K562 (cell line): ENCODE measurements around the gene PRRT1. TPM values are rescaled to one million over a fixed set of nuclear protein-coding genes. Genes with fewer than 3 reads are reported as not detected.

Source experiments
- CTBP1 ChIP-seq: fragments of 450-650 bp; IDR thresholded peaks from 2 replicates; pipeline ENCODE4 v1.6.1; 2016; ENCODE audit warnings: borderline replicate concordance
- FOXP1 ChIP-seq: sonication (generic); formaldehyde crosslinking; IDR thresholded peaks from 2 replicates; pipeline ENCODE4 v1.8.0; 2022; ENCODE audit warnings: mild to moderate bottlenecking, missing genetic modification reagents
- LARP7 ChIP-seq: fragments of 450-650 bp; IDR thresholded peaks from 2 replicates; pipeline ENCODE4 v1.6.1; 2016
- MTA1 ChIP-seq: fragments of 450-650 bp; IDR thresholded peaks from 2 replicates; pipeline ENCODE4 v1.6.1; 2017; ENCODE audit warnings: borderline replicate concordance
- NFE2 ChIP-seq: IDR thresholded peaks from 2 replicates; pipeline ENCODE4 v1.6.1; 2014; ENCODE audit warnings: antibody characterized with exemption, low read depth
- PURB ChIP-seq: sonication (generic); formaldehyde crosslinking; IDR thresholded peaks from 2 replicates; pipeline ENCODE4 v1.9.0; 2021; ENCODE audit warnings: low read depth, mild to moderate bottlenecking, missing genetic modification reagents
- RUNX1 ChIP-seq: sonication (generic); IDR thresholded peaks from 2 replicates; pipeline ENCODE4 v1.6.1; 2016; ENCODE audit warnings: antibody characterized with exemption, low read depth
- ZNF224 ChIP-seq: sonication (generic); formaldehyde crosslinking; IDR thresholded peaks from 2 replicates; pipeline ENCODE4 v1.8.0; 2022; ENCODE audit warnings: mild to moderate bottlenecking, missing genetic modification reagents
- ZNF239 ChIP-seq: fragments of 250-450 bp; sonication (Bioruptor Pico); IDR thresholded peaks from 2 replicates; pipeline ENCODE4 v1.4.0; 2020; ENCODE audit warnings: mild to moderate bottlenecking
- ZNF507 ChIP-seq: conservative IDR thresholded peaks from 2 replicates; pipeline ENCODE4 v1.6.1; 2017; ENCODE audit warnings: missing genetic modification characterization, missing compliant biosample characterization
- ZSCAN29 ChIP-seq: fragments of 450-650 bp; IDR thresholded peaks from 2 replicates; pipeline ENCODE4 v1.6.1; 2017
- polyA plus RNA-seq, 8 experiments: library from polyadenylated mRNA; depleted of rRNA in 4 of 8; stranded (reverse) in 5 of 8; unstranded in 3 of 8; fragments of >200 nt; fragmentation: Nextera tagmentation in 2 of 8; fragmentation: Illumina TruSeq in 1 of 8; extraction: Ambion mirVana in 2 of 8; extraction: Trizol in 1 of 8; gene quantifications; 2 replicates each; pipeline versions ENCODE4 v1.2.1 to v1.2.3, GENCODE V29; 2011 to 2014; ENCODE audit warnings: inconsistent platforms in 1 of 8, missing spikeins in 1 of 8
- total RNA-seq, 7 experiments: library from RNA; depleted of rRNA in 6 of 7; stranded (reverse); fragments of >200 nt in 6 of 7; fragmentation: Illumina TruSeq in 2 of 7; extraction: Trizol in 2 of 7; gene quantifications; 2 replicates each; pipeline versions ENCODE4 v1.2.1 to v1.2.3, GENCODE V29; 2011 to 2021; ENCODE audit warnings: low replicate concordance in 1 of 7
- TF ChIP-seq, protein P1 (sequence below): fragments of 450-650 bp; formaldehyde crosslinking; IDR thresholded peaks from 2 replicates; pipeline ENCODE4 v1.4.0; 2020; ENCODE audit warnings: mild to moderate bottlenecking, moderate library complexity
- TF ChIP-seq, protein P2 (sequence below): fragments of 250-450 bp; sonication (Bioruptor Pico); IDR thresholded peaks from 2 replicates; pipeline ENCODE4 v1.5.0; 2021; ENCODE audit warnings: mild to moderate bottlenecking, borderline replicate concordance
- TF ChIP-seq, protein P3 (sequence below): fragments of 250-450 bp; sonication (Bioruptor Pico); IDR thresholded peaks from 2 replicates; pipeline ENCODE4 v1.5.0; 2021
- TF ChIP-seq, protein P4 (sequence below): fragments of 250-450 bp; sonication (Bioruptor Pico); IDR thresholded peaks from 2 replicates; pipeline ENCODE4 v1.8.0; 2021; ENCODE audit warnings: moderate library complexity, mild to moderate bottlenecking, inconsistent platforms
- TF ChIP-seq, protein P5 (sequence below): fragments of 250-450 bp; sonication (Bioruptor Pico); IDR thresholded peaks from 2 replicates; pipeline ENCODE4 v1.5.0; 2020; ENCODE audit warnings: mild to moderate bottlenecking
- TF ChIP-seq, protein P6 (sequence below): fragments of 450-650 bp; IDR thresholded peaks from 2 replicates; pipeline ENCODE4 v1.6.1; 2018; ENCODE audit not compliant: partially characterized antibody
- TF ChIP-seq, protein P7 (sequence below): fragments of 250-450 bp; sonication (Bioruptor Pico); IDR thresholded peaks from 2 replicates; pipeline ENCODE4 v1.4.0; 2020; ENCODE audit warnings: borderline replicate concordance

The PRRT1 gene
- total and polyA plus RNA-seq, 9 of the 15 experiments (the other 6 are each of a cell fraction or from before 2014, with no cell fraction given) = 0.14 to 3.5 (median 0.41) TPM

DNA sequence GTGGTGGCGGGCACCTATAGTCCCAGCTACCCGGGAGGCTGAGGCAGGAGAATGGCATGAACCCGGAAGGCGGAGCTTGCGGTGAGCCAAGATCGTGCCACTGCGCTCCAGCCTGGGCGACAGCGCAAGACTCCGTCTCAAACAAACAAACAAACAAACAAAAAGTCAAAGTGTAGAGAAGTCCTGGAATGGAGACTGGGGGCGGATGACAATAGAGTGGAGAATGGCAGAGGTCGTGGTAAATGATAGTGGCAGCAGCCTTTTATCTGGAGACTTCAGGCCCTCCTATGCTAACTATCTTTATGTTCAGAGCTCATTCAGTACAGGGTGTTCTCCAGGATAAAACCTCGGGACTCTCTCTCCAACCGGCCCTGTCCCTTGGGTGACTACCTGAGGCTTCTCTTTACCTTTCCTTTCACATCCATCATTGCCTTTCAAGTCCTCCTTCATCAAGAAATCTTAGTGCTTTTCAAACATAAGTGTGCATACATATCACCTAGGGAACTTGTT is 20.2 kb downstream of the PRRT1 start (continued):
- TF ChIP-seq, protein P1, sequence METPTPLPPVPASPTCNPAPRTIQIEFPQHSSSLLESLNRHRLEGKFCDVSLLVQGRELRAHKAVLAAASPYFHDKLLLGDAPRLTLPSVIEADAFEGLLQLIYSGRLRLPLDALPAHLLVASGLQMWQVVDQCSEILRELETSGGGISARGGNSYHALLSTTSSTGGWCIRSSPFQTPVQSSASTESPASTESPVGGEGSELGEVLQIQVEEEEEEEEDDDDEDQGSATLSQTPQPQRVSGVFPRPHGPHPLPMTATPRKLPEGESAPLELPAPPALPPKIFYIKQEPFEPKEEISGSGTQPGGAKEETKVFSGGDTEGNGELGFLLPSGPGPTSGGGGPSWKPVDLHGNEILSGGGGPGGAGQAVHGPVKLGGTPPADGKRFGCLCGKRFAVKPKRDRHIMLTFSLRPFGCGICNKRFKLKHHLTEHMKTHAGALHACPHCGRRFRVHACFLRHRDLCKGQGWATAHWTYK = peak; percentile 87
- TF ChIP-seq, protein P2, sequence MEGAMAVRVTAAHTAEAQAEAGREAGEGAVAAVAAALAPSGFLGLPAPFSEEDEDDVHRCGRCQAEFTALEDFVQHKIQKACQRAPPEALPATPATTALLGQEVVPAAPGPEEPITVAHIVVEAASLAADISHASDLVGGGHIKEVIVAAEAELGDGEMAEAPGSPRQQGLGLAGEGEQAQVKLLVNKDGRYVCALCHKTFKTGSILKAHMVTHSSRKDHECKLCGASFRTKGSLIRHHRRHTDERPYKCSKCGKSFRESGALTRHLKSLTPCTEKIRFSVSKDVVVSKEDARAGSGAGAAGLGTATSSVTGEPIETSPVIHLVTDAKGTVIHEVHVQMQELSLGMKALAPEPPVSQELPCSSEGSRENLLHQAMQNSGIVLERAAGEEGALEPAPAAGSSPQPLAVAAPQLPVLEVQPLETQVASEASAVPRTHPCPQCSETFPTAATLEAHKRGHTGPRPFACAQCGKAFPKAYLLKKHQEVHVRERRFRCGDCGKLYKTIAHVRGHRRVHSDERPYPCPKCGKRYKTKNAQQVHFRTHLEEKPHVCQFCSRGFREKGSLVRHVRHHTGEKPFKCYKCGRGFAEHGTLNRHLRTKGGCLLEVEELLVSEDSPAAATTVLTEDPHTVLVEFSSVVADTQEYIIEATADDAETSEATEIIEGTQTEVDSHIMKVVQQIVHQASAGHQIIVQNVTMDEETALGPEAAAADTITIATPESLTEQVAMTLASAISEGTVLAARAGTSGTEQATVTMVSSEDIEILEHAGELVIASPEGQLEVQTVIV (CRISPR knock-in tag) = no peak
- TF ChIP-seq, protein P3, sequence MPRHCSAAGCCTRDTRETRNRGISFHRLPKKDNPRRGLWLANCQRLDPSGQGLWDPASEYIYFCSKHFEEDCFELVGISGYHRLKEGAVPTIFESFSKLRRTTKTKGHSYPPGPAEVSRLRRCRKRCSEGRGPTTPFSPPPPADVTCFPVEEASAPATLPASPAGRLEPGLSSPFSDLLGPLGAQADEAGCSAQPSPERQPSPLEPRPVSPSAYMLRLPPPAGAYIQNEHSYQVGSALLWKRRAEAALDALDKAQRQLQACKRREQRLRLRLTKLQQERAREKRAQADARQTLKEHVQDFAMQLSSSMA (CRISPR knock-in tag) = no peak
- TF ChIP-seq RUNX1 (peak; percentile 75; the same call in 1 of the 2 replicates), ZNF507 (tag) (no peak), ZNF224 (CRISPR knock-in tag) (no peak), PURB (CRISPR knock-in tag) (no peak), LARP7 (peak; percentile 34; the same call in 1 of the 2 replicates), NFE2 (0 out of 2 replicates have a peak, but pooled peaks have one; percentile 36), MTA1 (peak; percentile 91), ZSCAN29 (0 out of 2 replicates have a peak, but pooled peaks have one; percentile 51), FOXP1 (peak; percentile 59; the same call in 1 of the 2 replicates), ZNF239 (peak; percentile 44), CTBP1 (peak; percentile 95)
- TF ChIP-seq, protein P4, sequence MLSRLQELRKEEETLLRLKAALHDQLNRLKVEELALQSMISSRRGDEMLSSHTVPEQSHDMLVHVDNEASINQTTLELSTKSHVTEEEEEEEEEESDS (CRISPR knock-in tag) = no peak
- TF ChIP-seq, protein P5, sequence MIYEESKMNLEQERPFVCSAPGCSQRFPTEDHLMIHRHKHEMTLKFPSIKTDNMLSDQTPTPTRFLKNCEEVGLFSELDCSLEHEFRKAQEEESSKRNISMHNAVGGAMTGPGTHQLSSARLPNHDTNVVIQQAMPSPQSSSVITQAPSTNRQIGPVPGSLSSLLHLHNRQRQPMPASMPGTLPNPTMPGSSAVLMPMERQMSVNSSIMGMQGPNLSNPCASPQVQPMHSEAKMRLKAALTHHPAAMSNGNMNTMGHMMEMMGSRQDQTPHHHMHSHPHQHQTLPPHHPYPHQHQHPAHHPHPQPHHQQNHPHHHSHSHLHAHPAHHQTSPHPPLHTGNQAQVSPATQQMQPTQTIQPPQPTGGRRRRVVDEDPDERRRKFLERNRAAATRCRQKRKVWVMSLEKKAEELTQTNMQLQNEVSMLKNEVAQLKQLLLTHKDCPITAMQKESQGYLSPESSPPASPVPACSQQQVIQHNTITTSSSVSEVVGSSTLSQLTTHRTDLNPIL (CRISPR knock-in tag) = no peak
- TF ChIP-seq, protein P6, sequence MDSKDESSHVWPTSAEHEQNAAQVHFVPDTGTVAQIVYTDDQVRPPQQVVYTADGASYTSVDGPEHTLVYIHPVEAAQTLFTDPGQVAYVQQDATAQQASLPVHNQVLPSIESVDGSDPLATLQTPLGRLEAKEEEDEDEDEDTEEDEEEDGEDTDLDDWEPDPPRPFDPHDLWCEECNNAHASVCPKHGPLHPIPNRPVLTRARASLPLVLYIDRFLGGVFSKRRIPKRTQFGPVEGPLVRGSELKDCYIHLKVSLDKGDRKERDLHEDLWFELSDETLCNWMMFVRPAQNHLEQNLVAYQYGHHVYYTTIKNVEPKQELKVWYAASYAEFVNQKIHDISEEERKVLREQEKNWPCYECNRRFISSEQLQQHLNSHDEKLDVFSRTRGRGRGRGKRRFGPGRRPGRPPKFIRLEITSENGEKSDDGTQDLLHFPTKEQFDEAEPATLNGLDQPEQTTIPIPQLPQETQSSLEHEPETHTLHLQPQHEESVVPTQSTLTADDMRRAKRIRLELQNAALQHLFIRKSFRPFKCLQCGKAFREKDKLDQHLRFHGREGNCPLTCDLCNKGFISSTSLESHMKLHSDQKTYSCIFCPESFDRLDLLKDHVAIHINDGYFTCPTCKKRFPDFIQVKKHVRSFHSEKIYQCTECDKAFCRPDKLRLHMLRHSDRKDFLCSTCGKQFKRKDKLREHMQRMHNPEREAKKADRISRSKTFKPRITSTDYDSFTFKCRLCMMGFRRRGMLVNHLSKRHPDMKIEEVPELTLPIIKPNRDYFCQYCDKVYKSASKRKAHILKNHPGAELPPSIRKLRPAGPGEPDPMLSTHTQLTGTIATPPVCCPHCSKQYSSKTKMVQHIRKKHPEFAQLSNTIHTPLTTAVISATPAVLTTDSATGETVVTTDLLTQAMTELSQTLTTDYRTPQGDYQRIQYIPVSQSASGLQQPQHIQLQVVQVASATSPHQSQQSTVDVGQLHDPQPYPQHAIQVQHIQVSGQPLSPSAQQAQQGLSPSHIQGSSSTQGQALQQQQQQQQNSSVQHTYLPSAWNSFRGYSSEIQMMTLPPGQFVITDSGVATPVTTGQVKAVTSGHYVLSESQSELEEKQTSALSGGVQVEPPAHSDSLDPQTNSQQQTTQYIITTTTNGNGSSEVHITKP = peak; percentile 53
- TF ChIP-seq, protein P7, sequence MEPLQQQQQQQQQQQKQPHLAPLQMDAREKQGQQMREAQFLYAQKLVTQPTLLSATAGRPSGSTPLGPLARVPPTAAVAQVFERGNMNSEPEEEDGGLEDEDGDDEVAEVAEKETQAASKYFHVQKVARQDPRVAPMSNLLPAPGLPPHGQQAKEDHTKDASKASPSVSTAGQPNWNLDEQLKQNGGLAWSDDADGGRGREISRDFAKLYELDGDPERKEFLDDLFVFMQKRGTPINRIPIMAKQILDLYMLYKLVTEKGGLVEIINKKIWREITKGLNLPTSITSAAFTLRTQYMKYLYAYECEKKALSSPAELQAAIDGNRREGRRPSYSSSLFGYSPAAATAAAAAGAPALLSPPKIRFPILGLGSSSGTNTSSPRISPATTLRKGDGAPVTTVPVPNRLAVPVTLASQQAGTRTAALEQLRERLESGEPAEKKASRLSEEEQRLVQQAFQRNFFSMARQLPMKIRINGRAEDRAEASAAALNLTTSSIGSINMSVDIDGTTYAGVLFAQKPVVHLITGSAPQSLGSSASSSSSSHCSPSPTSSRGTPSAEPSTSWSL (CRISPR knock-in tag) = no peak
